Endothelial cell of hepatic sinusoid (primary cell): ENCODE results near the gene GABRG3.

Source experiments
- in situ Hi-C: cut with HindIII; loops from 2 replicates; pipeline ENCODE4 v1.10.0; 2017; ENCODE audit warnings: low sequenced_read_pairs

Gene GABRG3

DNA sequence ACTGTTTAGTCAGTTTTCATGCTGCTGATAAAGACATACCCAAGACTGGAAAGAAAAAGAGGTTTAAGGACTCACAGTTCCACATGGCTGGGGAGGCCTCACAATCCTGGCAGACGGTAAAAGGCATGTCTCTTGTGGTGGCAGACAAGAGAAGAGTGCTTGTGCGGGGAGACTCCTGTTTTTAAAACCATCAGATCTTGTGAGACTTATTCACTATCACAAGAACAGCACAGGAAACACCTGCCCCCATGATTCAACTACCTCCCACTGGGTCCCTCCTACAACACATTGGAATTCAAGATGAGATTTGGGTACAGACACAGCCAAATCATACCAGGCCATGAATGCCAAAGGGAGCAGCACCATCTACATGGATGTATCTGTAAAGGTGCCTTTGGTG, 406.4 kb downstream of the GABRG3 start:
- in situ Hi-C loops: loop anchor here (25.0 kb wide), 1 partner anchor 90 kb away; no protein-coding TSS in a partner anchor

DNA sequence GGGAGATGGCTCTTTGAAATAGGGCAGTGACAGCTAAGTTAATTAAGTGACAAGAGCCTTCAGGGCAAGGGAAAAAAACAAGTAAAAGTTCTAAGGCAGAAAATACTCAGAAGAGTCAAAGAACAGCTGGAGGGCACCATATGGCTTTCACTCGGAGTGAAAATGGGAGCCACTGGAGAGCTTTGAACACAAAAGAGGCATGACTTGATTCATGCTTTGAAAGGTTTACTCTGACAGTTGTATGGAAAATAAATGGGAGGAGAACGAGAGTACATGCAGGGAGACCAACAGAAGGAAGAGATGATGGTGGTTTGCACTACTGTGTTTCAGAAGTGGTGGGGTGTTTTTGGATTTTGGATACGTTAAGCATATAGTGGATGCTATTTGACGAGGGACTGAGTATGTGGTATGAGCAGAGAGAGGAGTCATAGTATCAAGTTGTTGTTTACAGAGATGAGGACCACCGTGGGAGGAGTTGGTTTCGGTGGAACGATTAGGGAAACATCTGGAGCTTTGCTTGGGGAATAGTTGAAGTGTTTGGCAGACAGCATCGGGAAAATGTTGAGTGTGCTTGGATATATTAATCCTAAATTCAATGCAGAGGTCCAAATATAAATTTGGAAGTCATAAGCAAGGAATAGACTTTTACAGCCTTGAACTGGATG, 411.5 kb downstream of the GABRG3 start:
- in situ Hi-C loops: loop anchor here (25.0 kb wide), 1 partner anchor 95 kb away; no protein-coding TSS in a partner anchor

DNA sequence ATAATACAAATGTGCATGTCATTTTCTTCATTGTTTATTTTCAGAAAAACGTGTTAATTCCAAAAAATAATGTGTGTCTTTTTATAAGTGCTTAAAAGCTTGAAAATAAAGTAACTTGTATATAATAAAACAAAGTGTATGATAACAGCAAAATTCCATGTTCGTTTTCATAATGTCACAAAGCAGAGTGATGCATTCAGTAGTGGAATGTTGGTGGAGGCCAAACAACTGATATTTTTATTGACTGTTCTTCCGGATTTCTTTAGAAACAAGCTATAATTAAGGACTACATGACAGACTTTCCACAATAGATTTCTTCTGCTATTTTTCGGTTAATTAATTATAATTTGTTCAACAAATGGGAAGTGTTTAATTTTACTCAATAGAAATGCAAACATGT, 412.7 kb downstream of the GABRG3 start:
- in situ Hi-C loops: loop anchor here (25.0 kb wide), 1 partner anchor 96 kb away; no protein-coding TSS in a partner anchor

DNA sequence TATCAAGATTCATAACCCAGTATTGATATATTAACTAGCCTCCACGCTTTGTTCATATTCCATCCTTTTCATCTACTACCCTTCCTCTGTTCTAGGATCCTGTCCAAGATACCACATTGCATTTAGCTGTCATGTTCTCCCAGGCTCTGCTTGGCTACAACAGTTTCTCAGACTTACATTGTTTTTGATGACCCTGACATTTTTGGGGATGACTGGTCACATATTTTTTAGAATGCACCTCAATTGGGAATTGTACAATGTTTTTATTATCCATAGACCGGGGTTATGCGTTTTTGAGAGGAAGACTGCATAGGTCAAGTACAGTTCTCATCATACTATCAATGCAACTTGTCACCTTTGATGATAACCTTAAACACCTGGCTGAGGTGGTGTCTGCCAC, 421.2 kb downstream of the GABRG3 start:
- in situ Hi-C loops: loop anchor here (25.0 kb wide), 1 partner anchor 105 kb away; no protein-coding TSS in a partner anchor

DNA sequence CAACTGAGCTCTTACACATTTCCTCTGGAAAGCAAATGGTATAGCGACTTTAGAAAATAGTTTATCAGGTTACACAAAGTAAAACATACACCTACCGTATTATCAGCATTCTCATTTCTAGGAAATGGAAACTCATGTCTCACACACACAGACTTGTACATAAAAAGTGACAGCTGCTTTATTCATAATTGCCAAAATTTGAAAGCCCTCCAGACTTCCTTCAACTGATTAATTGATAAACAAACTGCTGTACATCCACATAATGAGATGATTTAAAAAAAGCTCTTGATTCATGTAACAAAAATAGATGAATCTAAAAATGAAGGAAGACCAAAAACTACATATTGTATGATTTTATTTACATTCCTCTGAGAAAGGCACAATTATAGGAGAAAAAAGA, 425.5 kb downstream of the GABRG3 start:
- in situ Hi-C loops: loop anchor here (25.0 kb wide), 1 partner anchor 109 kb away; no protein-coding TSS in a partner anchor

DNA sequence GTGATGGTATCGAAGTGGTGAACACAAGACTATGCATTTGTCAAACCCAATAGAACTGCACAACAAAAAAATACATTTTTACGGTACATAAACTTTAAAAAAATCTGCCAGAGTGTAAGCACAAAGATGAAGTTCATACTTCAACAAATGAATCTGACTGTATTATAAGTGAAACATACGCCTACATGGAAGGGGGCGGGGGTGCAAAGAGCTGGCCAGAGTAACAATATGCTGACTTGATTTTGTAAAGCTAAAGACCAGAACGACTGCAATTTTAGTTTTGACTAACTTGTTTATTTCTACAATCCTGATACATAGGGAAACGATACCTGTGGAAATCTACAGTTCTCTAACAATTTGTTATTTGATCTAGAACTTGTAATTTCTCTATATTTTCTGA, 426.0 kb downstream of the GABRG3 start:
- in situ Hi-C loops: loop anchor here (25.0 kb wide), 1 partner anchor 110 kb away; no protein-coding TSS in a partner anchor

DNA sequence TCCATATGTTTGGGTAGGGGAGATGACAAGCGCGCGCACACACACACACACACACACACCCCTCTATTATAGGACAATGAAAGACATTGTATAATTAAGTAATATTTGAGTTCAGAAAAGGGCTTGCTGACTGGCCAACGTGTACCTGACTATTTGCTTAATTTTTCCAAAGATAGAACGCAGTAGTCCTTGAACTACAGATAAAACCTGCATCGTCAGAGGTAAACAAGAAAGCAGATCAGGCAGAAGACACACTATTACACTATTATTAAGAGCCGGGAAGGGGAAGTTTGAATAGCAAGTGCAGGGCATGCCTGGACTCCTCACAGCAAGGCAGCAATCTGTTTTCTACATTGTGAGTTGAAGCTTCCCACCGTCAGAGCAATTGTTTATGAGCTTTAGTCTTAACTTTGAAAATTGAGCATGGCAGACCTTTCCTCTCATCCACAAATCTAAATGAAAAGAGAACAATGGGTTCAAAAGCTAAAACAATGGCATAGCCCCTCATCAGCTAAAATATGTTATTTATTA, 427.7 kb downstream of the GABRG3 start:
- in situ Hi-C loops: loop anchor here (25.0 kb wide), 1 partner anchor 111 kb away; no protein-coding TSS in a partner anchor

DNA sequence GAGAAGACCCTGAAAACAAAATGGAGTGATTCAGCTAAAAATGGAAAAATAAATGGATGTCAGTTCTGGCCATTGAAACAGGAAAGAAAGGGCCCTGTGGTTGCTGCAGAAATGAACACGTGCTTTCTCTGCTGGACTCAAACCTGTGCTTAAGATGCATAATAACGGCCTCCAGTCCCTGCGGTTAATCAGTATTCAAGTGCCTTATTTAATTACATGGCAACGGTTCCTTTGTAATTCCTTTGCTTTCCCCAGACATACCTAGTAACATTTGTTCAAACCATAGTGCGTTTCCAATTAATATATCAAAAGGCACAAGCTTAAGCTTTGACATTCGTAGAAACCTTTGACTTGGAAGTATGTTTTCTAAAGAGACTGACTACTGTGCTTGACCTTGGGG, 428.3 kb downstream of the GABRG3 start:
- in situ Hi-C loops: loop anchor here (25.0 kb wide), 1 partner anchor 112 kb away; no protein-coding TSS in a partner anchor

DNA sequence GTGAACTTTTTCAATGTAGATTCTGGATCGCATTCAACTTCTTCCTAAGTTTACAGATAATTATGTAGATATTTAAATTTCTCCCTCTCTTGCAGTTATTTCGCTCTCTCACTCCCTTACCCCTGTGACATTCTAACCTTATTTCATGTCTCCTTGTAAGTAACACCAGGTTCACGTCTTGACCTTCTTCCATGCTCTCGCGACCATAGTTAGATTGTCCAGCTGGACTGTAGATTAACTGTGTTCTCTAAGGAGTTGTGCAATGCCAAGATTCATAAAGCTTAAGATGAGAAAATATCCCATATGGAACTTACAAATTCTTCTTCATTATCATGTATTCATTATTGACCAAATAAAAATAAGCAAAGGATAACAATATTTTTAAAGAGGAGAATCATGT, 430.5 kb downstream of the GABRG3 start:
- in situ Hi-C loops: no loop called here

DNA sequence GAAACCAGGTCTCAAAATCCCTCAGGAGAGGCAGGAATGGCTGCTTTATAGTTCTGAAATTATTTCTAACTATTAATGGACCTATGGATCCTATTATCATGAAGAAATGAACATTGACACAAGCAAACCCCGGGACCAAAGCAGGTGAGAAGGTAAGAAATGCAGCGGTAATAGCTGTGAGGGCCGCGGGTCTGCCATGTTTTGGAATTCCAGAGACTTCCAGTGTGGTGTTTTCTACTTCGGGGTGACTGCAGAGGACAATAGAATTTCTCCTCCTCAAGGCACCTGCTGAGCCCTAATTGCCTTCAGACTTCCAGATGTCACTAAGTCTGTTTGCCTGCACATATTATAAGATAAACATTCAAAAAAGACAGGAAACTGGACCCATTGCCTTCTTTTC, 437.4 kb downstream of the GABRG3 start:
- in situ Hi-C loops: no loop called here

DNA sequence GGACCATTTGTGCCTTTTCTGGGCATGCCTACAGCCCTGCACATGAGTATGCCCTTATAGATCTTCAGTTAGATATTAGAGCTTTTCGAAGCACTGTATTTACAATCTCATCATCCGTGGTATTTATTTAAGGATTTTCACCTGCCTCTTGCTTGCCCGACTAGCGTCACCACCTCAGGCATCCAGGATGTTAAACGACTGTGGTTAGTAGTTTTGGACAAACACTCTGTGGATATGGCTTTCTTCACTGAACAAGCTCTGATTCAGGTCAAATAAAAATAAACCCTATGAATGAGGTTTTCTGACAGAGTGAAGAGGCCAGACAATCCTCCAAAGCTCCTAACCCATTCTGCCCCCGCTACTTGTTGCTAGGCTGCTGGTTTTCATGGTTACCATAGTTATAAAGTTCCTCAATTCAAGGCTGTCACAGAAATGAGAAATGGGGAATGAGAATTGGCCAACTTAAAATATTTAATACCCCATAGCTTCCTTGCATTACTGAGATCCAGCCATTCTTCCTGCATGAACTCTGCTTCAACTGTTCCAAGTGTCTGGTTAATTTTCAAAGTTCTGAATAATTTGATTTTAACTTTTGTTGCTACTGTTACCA, 440.1 kb downstream of the GABRG3 start:
- in situ Hi-C loops: no loop called here

DNA sequence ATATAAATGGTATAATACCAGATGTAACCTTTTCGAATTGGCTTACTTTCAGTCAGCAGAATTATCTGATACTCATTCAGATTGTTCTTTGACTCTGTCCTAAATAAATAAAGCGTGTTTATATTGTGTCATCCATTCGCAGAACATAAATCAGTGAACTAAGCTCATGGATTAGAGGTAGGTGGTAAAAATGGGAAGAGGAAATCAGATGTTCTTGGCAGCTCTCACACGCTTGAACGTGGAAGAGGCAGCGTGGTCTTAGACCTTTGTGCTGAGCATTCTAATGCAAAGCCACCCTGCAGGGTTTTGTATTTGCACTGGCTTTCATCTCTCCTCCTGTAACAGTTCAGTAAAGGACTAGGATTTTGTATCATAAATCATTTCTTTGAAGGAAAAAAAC, 441.4 kb downstream of the GABRG3 start:
- in situ Hi-C loops: no loop called here

DNA sequence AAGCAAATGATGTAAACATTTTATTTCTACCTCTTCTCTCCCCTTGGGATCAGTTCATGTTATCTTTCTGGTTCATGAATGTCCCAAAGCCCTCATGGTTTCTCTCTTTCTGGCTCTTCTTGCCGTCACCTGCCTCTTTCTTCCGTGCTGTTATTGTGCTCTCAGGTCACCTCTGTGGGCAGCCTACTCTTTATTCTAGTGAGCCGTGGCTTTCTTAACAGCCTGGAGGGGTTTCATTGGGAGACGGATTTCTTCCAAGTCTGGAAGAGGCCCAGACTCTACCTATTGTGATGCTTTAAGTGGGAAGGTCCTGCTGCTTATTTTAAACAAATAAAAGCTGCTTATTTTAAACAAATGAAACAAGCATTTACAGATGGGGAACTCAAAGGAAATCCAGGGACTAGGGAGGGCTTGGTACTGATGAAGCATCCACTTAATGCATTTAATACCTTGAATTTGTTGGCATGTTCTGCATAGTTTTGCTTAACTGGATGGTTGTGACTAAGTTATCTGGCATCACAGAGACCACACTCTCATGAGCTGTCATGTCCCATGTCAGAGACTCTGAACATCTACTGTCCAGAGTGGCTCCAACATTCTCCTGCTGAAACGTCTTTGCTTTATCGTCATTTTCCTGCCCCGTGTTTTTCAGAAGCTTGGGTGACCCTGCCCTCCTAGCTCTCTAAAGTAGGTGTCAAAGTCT, 443.3 kb downstream of the GABRG3 start:
- in situ Hi-C loops: no loop called here

DNA sequence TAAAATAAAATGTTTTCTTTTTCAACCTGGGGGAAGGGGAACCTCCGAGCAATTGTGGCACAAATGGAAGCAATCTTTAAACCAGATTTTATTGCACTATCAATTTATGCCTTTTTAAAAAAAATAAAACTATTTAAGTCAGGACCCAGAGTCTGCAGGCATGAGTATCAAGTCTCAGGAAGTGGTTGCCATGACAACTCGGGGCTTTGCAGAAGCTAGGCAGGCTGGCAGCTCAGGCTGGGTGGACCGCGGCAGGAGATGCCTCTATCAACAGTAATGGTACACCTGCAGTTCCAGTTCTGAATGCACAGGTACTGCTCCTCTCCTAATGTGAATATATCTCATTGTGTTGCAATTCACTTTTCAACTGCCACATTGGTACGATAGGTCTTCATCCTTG, 447.7 kb downstream of the GABRG3 start:
- in situ Hi-C loops: no loop called here

DNA sequence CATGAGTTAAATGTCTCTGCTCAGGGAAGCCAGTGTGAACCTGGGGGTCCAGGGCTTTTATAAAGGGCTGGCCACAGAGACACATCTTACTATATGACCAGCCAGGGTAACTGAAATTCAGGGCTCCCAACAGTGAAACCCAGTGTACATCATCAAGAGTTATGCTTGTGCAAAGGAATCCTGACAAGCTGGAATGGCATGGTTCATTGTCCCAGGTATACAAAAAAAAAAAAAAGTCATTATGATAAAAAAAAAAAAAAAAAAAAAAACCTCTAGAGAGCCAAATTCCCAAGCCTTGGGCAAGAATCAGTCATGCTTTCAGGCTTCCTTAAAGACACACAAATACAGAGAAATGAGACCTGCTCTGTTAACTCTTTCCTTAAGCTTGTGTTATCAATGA, 452.0 kb downstream of the GABRG3 start:
- in situ Hi-C loops: no loop called here

DNA sequence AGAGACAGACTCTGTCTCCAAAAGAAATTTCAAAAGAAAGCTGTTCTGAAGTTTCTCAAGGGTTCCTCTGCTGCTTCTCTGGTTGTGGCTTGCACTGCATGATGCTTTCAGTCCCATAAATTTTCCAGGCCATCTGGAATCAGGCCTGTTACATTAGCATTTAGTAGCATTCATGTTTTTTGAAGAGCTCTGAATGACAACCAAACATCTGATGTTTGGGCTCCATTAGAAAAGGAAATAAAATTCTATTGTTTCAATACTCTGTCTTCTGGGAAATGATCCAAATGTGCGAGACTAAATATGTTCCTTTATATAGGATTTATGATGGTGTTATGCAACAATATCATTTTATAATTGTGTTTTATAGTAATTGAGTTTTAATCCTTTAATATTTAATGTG, 455.8 kb downstream of the GABRG3 start:
- in situ Hi-C loops: no loop called here

DNA sequence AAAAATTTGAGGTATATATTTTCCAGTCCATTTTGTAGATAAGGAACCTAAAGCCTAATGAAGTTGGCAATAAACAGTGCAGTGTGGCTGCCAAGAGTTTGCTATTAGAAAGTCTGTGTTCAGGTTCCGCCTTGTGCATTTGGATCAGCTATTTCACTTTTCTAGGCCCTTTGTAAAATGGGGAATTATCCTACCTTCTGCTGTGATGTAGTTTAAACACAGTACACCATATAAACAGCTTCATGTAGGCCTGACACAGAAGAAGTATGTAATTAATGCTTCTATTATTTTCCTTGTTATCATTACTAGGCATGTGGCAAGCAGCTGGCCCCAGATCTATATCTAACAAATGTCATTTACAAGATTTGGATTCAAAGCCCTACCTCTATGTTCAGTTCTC, 456.3 kb downstream of the GABRG3 start:
- in situ Hi-C loops: no loop called here

DNA sequence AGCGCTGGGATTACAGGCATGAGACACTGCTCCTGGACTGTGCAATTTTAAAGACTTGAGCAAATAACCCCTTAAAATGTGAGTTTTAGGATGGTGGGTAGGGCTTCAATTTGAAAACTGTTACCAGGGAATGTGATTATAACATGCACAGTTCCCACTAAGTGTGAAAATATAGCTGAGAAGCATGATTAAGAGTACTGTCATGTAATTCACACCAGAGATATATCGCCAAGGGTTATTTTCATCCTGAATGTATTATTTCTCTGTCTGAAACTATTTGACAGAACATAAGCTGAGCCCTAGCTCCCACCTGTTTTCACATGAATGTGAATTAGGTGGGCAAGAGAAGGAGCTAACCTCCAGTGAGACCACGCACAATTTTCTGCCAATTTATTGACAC, 457.2 kb downstream of the GABRG3 start:
- in situ Hi-C loops: no loop called here

DNA sequence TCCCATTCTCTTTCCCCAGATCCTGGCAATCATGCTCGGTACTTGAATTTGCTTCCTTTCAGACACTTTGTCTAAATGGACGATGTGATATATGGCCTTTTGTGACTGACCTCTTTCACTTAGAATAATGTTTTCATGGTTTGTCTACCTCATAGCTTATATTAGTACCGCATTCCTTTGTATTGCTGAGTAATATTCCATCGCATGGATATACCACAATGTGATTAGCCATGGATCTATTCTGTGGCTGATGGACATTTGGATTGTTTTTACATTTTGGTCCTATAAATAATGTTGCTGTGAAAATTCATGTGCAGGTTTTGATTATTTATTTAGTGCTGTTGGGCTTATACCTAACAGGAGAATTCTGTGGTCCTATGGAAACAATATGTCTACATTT, 458.6 kb downstream of the GABRG3 start:
- in situ Hi-C loops: no loop called here

DNA sequence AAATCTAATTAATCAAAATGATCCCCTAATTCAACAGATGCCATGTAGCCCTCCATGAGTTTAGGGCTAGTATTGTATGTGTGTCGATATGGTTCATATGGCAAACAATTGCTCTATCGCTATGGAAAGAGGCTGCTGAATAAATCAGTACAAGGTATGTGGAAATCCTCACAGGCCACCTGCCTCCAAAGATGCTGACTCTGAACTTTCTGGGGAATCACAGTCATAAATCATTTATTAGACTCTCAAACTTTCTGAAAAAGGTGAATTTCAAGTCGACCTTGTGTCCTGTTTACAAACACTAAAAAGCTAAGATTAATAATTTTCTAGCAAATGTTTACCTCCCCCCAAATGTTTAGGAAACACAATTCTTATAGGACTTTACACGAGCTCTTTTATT, 462.6 kb downstream of the GABRG3 start:
- in situ Hi-C loops: no loop called here
